ENCODE data around the gene DDX24. TPM values are rescaled to one million over a fixed set of nuclear protein-coding genes. Genes with fewer than 3 reads are reported as not detected.

Gene DDX24
- total RNA-seq, 4 donors from 2014 or later: 107 to 134 (median 108) TPM

- DNase-seq (ENCODE audit: low spot score in 2 of 2): no peak
- WGBS: 2% methylated on average over 19 of the region's 19 CpGs
Measured at GRCh38 chr14:94081386-94081820, 401 bp upstream of the DDX24 start.

GRCh38 chr14:94079891-94080620 is 946 bp downstream of the DDX24 start:
- Histone ChIP-seq H3K4me3 (peak overlapping the region; percentile 100), H3K27me3 (no peaks in the 10 kb centered on the region), H3K4me1 (peaks cover 49% of the 10 kb centered on the region), H3K36me3 (peaks cover 6% of the 10 kb centered on the region), H3K27ac (peak overlapping the region; percentile 97), H3K9me3 (no peaks in the 10 kb centered on the region)
- no peak for DNase-seq (ENCODE audit: low spot score in 2 of 2)
- WGBS: 2% methylated on average over 15 of the region's 15 CpGs
- no peak for TF ChIP-seq CTCF (IDR thresholded peaks at IDR 0.05)
- TF ChIP-seq POLR2AphosphoS5 (IDR thresholded peaks at IDR 0.05): no peak
- TF ChIP-seq POLR2A (IDR thresholded peaks at IDR 0.05): no peak
- TF ChIP-seq EP300 (IDR thresholded peaks at IDR 0.05): no peak

More at GRCh38 chr14:94081386-94081820, 401 bp upstream of the DDX24 start:
- peak overlapping the region; percentile 100 for H3K4me3 ChIP-seq
- TF ChIP-seq EP300 (IDR thresholded peaks at IDR 0.05) (no peak), POLR2AphosphoS5 (IDR thresholded peaks at IDR 0.05) (no peak), POLR2A (IDR thresholded peaks at IDR 0.05) (no peak), CTCF (IDR thresholded peaks at IDR 0.05) (no peak)
- H3K9me3 ChIP-seq: no peaks in the 10 kb centered on the region
- peaks cover 6% of the 10 kb centered on the region for H3K36me3 ChIP-seq
- no peaks in the 10 kb centered on the region for H3K27me3 ChIP-seq
- peaks cover 45% of the 10 kb centered on the region for H3K4me1 ChIP-seq
- peak overlapping the region; percentile 97 for H3K27ac ChIP-seq

- no peak for DNase-seq (ENCODE audit: low spot score in 2 of 2)
- peak overlapping the region; percentile 100 for H3K4me3 ChIP-seq
- H3K9me3 ChIP-seq: no peaks in the 10 kb centered on the region
- H3K27ac ChIP-seq: no peak overlapping the region
- H3K4me1 ChIP-seq: peaks cover 52% of the 10 kb centered on the region
- no peaks in the 10 kb centered on the region for H3K27me3 ChIP-seq
- peaks cover 6% of the 10 kb centered on the region for H3K36me3 ChIP-seq
- 79% methylated on average over 5 of the region's 5 CpGs for WGBS
- no peak for TF ChIP-seq CTCF (IDR thresholded peaks at IDR 0.05)
- TF ChIP-seq EP300 (IDR thresholded peaks at IDR 0.05): no peak
- no peak for TF ChIP-seq POLR2AphosphoS5 (IDR thresholded peaks at IDR 0.05)
- TF ChIP-seq POLR2A (IDR thresholded peaks at IDR 0.05): no peak
Measured at GRCh38 chr14:94077823-94078222, 3.2 kb downstream of the DDX24 start.

- Histone ChIP-seq H3K27me3 (no peaks in the 10 kb centered on the region), H3K4me1 (peaks cover 51% of the 10 kb centered on the region), H3K27ac (no peak overlapping the region), H3K36me3 (peaks cover 6% of the 10 kb centered on the region), H3K9me3 (no peaks in the 10 kb centered on the region), H3K4me3 (peak overlapping the region; percentile 100)
- 58% methylated on average over 7 of the region's 7 CpGs for WGBS
- no peak for DNase-seq (ENCODE audit: low spot score in 2 of 2)
- TF ChIP-seq CTCF (IDR thresholded peaks at IDR 0.05): no peak
- no peak for TF ChIP-seq POLR2AphosphoS5 (IDR thresholded peaks at IDR 0.05)
- no peak for TF ChIP-seq POLR2A (IDR thresholded peaks at IDR 0.05)
- TF ChIP-seq EP300 (IDR thresholded peaks at IDR 0.05): no peak
Measured at GRCh38 chr14:94077111-94077821, 3.7 kb downstream of the DDX24 start.

GRCh38 chr14:94075008-94075407 is 6.0 kb downstream of the DDX24 start:
- H3K9me3 ChIP-seq: no peaks in the 10 kb centered on the region
- peaks cover 6% of the 10 kb centered on the region for H3K36me3 ChIP-seq
- DNase-seq (ENCODE audit: low spot score in 2 of 2): no peak
- H3K4me1 ChIP-seq: peaks cover 42% of the 10 kb centered on the region
- TF ChIP-seq CTCF (IDR thresholded peaks at IDR 0.05) (no peak), POLR2AphosphoS5 (IDR thresholded peaks at IDR 0.05) (no peak), EP300 (IDR thresholded peaks at IDR 0.05) (no peak), POLR2A (IDR thresholded peaks at IDR 0.05) (no peak)
- WGBS: 96% methylated on average over 2 of the region's 2 CpGs
- H3K27me3 ChIP-seq: no peaks in the 10 kb centered on the region
- H3K4me3 ChIP-seq: no peak overlapping the region
- no peak overlapping the region for H3K27ac ChIP-seq

Measured in suprapubic skin (tissue), 4 donors.